Stimulated activated CD4-positive, alpha-beta T cell treated with anti-CD3 and anti-CD28 coated beads, Interleukin-1b, Interleukin-23, amount 100 ng/mL, for 4 hours (primary cell): ENCODE measurements around the gene EME2.
"Not testable (repeated sequence)": the region's sequence is repeated elsewhere in the genome, so short reads cannot be mapped to it uniquely, and the experiment has no call there.

Experiments used
- DNase-seq, 2 donors: peaks; one replicate each; pipeline ENCODE4 v3.0.0-alpha.2; 2020; ENCODE audit warnings: low read depth in 2 of 2

The EME2 gene

GRCh38 chr16:1772362-1772907 is at the start of gene EME2:
Gene EME2, plus strand, starts transcription at chr16:1772810. Its CDS starts 418 bp downstream, at chr16:1773228.
- DNase-seq = peak in 1 of 2 donors; percentile 43

- DNase-seq = peak in 1 of 2 donors; percentile 25
Observed at GRCh38 chr16:1723450-1724147, 49.0 kb upstream of the EME2 start.

GRCh38 chr16:1724491-1724890 is 48.1 kb upstream of the EME2 start:
- no peak for DNase-seq

GRCh38 chr16:1726661-1727502 is 45.7 kb upstream of the EME2 start:
- no peak for DNase-seq

- DNase-seq = no peak
Observed at GRCh38 chr16:1727651-1728624, 44.7 kb upstream of the EME2 start.

- no peak for DNase-seq
Observed at GRCh38 chr16:1729026-1729425, 43.6 kb upstream of the EME2 start.

GRCh38 chr16:1729445-1729844 is 43.2 kb upstream of the EME2 start:
- no peak for DNase-seq

- DNase-seq = no peak
Observed at GRCh38 chr16:1731073-1731472, 41.5 kb upstream of the EME2 start.

GRCh38 chr16:1731603-1732002 is 41.0 kb upstream of the EME2 start:
- DNase-seq = no peak

GRCh38 chr16:1732071-1732470 is 40.5 kb upstream of the EME2 start:
- DNase-seq = no peak

- not testable (repeated sequence) for DNase-seq
Observed at GRCh38 chr16:1732551-1732987, 40.0 kb upstream of the EME2 start.

GRCh38 chr16:1734123-1734522 is 38.5 kb upstream of the EME2 start:
- DNase-seq = no peak

- DNase-seq = no peak
Observed at GRCh38 chr16:1734816-1735215, 37.8 kb upstream of the EME2 start.

- DNase-seq = no peak
Observed at GRCh38 chr16:1740234-1740633, 32.4 kb upstream of the EME2 start.

GRCh38 chr16:1740781-1741490 is 31.7 kb upstream of the EME2 start:
- no peak for DNase-seq

GRCh38 chr16:1741553-1742165 is 31.0 kb upstream of the EME2 start:
- no peak for DNase-seq

GRCh38 chr16:1743376-1744337 is 29.0 kb upstream of the EME2 start:
- DNase-seq = no peak

- no peak for DNase-seq
Observed at GRCh38 chr16:1744338-1744840, 28.2 kb upstream of the EME2 start.
